Stimulated activated CD8-positive, alpha-beta memory T cell treated with anti-CD3 and anti-CD28 coated beads, Interleukin-15, amount 100 ng/mL, for 24 hours (primary cell): ENCODE data around the gene SC5D.
A peak's percentile ranks its signal among the peaks of the same experiment; 100 is the strongest.

ENCODE experiments used
- DNase-seq: peaks from one replicate; pipeline ENCODE4 v3.0.0-alpha.2; 2020; ENCODE audit warnings: low read depth

The SC5D gene, protein sequence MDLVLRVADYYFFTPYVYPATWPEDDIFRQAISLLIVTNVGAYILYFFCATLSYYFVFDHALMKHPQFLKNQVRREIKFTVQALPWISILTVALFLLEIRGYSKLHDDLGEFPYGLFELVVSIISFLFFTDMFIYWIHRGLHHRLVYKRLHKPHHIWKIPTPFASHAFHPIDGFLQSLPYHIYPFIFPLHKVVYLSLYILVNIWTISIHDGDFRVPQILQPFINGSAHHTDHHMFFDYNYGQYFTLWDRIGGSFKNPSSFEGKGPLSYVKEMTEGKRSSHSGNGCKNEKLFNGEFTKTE

GRCh38 chr11:121292495-121293287 is at the start of gene SC5D:
Gene SC5D, plus strand, starts transcription at chr11:121292771. Its CDS starts 10,605 bp downstream, at chr11:121303376.
- peak; percentile 89 for DNase-seq

GRCh38 chr11:121244884-121245283 is 47.7 kb upstream of the SC5D start:
- DNase-seq, result no peak

- no peak for DNase-seq
Observed at GRCh38 chr11:121246021-121246768, 46.4 kb upstream of the SC5D start.

DNA sequence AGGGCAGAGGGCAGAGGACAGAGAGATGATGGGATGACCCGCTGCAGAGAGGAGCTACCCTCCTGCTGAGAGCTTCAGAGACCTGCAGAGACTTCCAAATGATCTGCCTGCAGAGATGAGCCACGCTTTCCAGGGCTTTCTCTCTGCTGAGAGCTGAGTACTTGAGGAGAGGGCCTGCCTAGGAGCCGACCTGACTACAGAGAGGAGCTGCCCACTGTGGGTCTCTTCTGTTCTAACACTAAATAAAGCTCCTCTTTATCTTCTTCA is 45.9 kb upstream of the SC5D start:
- DNase-seq, result no peak

DNA sequence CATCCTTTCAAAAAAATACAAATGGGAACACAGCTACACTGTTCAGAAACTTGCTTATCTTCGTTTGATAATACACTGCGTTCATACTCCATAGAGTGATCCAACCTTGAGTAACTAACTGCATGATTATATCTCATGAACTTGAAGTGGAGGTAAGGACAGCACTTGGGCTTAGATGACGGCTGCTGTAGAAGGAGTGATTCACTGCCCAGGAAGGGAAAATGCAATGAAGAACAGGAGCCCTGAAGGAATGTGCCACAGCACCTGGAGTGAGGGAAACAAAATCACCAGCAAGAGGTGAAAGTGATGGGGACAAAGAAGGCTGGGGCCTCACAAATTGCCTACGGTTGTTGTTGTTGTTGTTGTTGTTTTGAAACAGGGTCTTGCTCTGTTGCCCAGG is 44.1 kb upstream of the SC5D start:
- no peak for DNase-seq

GRCh38 chr11:121249039-121249663 is 43.4 kb upstream of the SC5D start:
- no peak for DNase-seq

DNA sequence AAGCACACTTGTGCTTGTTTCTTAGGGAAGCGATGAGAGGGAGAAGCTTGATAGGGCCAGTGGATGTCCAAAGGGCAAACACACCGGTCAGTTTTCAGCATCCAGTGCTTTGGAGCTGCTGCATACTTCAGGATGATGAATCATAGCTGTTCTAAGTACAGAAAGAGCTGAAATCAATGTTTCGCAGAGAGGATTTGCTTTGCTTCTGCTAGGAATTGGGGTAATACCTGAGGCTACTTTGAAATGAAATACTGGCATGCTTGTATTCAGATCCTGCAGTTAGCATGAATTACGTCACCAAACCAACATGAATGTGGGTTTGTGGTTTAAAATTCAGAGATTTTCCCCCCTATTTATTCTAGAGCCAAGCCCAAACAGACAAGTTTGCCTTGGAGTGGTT is 41.7 kb upstream of the SC5D start:
- no peak for DNase-seq

DNA sequence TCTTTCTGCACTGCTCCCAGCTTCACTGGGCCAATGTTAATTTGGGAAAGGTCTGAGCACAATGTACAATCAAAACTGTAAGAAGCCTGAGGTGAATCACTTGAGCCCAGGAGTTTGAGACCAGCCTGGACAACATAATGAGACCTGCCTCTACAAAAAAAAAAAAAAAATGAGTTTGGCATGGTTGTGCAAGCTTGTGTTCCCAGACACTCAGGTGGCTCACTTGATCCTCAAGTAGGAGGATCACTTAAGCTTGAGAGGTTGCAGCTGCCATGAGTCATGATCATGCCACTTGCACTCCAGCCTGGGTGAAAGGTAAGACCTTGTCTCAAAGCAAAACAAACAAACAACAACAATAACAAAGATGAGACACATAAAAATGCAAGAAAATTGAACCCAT is 38.6 kb upstream of the SC5D start:
- DNase-seq, result no peak

DNA sequence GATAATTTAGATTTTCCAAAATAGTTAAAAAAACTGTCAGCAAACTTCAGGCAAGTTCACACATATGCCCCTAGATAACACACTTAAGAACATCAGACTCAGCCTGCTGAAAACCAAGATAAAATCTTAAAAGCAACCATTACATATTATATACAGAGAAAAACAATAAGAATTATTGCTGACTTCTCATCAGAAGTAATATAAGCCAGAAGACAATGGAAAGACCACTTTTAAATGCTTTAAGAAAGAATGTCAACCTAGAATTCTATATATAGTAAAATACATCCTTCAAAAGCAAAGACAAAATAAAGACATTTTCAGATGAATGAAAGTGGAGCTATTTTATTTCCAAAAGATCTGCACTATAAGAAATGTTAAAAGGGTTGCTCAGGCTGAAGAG is 37.8 kb upstream of the SC5D start:
- DNase-seq, result no peak

- no peak for DNase-seq
Observed at GRCh38 chr11:121255473-121256125, 37.0 kb upstream of the SC5D start.

- no peak for DNase-seq
Observed at GRCh38 chr11:121257289-121257688, 35.3 kb upstream of the SC5D start.

DNA sequence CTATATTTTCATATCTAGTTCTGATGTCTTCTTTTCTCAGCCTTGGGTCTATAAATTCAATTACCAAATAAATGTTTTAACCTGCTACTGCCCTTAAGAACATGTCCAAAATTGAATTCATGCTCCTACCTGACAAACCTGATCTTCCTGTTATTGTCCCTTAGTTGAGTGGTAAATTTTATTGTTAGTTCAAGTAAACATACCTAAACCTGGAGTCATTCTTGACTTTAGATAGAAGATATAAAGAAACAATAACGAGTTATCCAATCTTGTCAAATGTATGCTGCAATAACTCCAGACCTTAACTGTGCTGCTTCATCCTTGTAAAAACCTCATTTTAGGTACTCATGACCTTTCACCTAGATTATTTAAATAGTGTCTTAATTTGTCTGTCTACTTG is 34.6 kb upstream of the SC5D start:
- no peak for DNase-seq

DNA sequence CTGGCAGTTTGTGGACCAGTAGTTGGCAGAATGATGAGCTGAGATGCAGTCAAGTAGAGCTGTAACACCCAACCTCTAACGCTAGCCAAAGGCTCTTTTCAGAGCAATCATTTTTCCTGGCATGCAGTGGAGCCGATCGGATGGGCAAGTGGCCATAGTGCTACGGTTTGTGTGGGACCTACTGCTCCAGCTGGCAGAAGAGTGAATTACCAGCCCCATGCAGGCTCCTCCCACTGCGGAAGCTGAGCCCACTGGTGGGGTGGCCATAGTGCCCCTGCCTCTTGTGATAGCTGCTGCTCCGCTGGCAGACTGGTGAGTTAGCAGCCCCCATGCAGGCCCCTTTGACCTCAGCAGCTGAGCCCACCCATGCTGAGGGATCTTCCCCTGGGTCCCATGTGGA is 27.0 kb upstream of the SC5D start:
- no peak for DNase-seq

DNA sequence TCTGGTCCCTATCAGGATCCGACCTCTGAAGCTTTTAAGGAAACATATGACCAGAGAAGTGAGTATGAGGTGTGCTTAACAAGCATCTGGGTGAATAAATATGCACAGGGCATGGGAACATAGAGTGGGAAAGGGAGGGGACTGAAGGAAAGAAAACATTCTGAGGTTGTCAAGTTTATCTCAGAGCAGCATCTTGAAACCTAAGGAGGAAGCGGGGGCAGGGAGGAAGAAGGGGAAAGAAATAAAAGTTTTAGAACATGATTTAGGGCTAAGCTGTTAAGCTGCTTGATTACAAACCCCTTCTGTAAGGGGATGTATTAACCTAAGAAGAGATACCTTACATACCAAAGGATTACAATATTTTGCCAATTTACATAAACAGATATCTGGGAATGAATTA is 24.0 kb upstream of the SC5D start:
- DNase-seq, result no peak

GRCh38 chr11:121270001-121270678 is 22.4 kb upstream of the SC5D start:
- DNase-seq, result no peak

GRCh38 chr11:121274332-121274991 is 18.1 kb upstream of the SC5D start:
- DNase-seq, result no peak

DNA sequence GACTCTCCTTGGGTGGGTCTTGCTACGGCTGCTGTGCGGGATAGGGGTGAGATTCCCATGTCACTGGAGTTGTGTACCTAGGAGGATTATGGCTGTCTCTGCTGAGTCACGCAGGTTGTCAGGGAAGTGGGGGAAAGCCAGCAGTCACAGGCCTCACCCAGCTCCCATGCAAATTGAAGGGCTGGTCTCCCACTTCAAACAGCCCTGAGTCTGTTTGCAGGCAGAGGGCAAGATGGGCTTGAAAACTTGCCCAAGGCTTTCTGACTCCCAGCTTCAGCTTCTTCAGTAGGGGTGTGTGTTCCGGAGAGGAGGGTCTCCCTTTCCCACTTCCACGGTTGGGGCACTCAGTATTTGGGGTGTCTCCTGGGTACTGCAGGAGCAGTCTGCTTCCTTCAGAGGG is 10.9 kb upstream of the SC5D start:
- no peak for DNase-seq

- DNase-seq, result no peak
Observed at GRCh38 chr11:121282386-121282785, 10.2 kb upstream of the SC5D start.

DNA sequence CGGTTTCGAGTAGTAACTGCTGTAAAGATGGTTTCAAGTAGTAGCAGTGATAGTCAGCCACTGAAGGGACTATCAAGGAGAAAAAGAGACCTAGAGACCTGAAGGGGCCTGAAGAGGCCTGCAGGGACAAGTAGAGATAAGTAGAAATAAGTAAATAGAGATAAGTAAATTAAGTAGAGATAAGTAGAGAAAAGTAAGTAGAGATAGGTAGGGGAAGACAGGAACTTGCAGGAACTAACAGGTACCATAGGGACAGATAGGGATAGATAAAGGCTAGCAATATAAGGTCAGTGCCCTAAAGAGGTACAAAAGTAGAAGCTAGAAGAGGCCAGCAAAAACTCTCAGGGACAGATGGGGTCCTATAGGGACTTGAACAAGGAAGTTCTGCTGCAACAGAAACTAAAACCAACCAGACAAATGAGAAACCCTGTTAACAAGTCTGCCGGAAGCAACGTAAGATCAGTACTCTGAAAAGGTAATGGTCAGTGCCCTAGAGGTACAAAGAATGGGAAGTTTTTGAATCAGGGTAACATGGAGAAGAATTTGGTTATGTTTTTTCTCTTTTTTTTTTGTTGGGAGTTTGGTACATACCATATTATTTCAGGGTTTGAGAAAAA is 9.6 kb upstream of the SC5D start:
- DNase-seq, result no peak

DNA sequence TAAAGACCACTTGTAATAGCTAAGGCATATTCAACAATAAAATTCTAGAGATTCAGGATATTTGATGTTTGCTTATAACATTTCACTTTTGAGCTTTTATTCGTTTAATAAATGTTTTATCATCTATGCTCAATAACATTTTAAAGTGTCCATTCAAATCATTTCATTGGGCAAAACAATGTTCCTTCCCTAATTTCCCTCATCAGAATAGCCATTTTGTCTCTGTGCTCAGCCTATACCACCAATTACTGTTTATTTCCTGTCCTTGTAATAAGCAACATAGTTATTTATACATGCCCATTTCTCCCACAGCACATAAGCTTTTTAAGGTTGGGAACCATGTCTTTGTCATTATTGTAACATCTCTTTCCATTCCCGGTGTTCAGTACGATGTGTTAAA is 1.3 kb upstream of the SC5D start:
- DNase-seq, result no peak
